T-helper 17 cell (primary cell): Measurements from ENCODE around the gene PCYT1B. TPM values are rescaled to one million over a fixed set of nuclear protein-coding genes. Genes with fewer than 3 reads are reported as not detected.
"Not testable (repeated sequence)": the region's sequence is repeated elsewhere in the genome, so short reads cannot be mapped to it uniquely, and the experiment has no call there.

ENCODE experiments used
- ATAC-seq: fragments of 150-1000 bp; cut with Tn5 transposase; 2 replicates; pipeline ENCODE4 v1.10.0; 2021; ENCODE audit warnings: mild to moderate bottlenecking, moderate library complexity
- DNase-seq, 3 donors: peaks; one replicate each; pipeline versions ENCODE4 v3.0.0 to v3.0.0-alpha.2; 2020 to 2021
- H3K9me3 ChIP-seq: one replicate; pipeline ENCODE4 v1.7.0; 2013; ENCODE audit warnings: low read length, mild to moderate bottlenecking; ENCODE audit not compliant: control insufficient read depth, poor library complexity, severe bottlenecking
- H3K27ac Mint-ChIP-seq: one replicate; pipeline ENCODE4 v1.8.0; 2022; ENCODE audit warnings: mild to moderate bottlenecking, moderate library complexity, mixed read lengths
- H3K27me3 Mint-ChIP-seq: one replicate; pipeline ENCODE4 v1.8.0; 2022; ENCODE audit warnings: mixed read lengths
- H3K36me3 Mint-ChIP-seq: one replicate; pipeline ENCODE4 v1.8.0; 2022; ENCODE audit warnings: low read depth, mixed read lengths
- H3K4me1 Mint-ChIP-seq: one replicate; pipeline ENCODE4 v1.8.0; 2022; ENCODE audit warnings: mild to moderate bottlenecking, mixed read lengths
- H3K4me3 Mint-ChIP-seq: one replicate; pipeline ENCODE4 v1.8.0; 2022; ENCODE audit warnings: mild to moderate bottlenecking, moderate library complexity, mixed read lengths
- total RNA-seq, 4 donors: library from RNA in 2 of 4; stranded (reverse) in 2 of 4; gene quantifications; one replicate each; pipeline ENCODE4 v1.2.3 and lab custom pipeline; 2022 to 2026

PCYT1B gene
- total RNA-seq, 2 donors from 2014 or later = 0.07 to 8.5 TPM

- no peaks in the 10 kb centered on the region for H3K9me3 ChIP-seq
- DNase-seq (no peak), ATAC-seq (no peak)
- Mint-ChIP-seq H3K27ac (no peak overlapping the region), H3K36me3 (no peaks in the 10 kb centered on the region), H3K4me1 (no peaks in the 10 kb centered on the region), H3K4me3 (no peak overlapping the region), H3K27me3 (no peaks in the 10 kb centered on the region)
Measured at GRCh38 chrX:24661292-24661691, 14.1 kb upstream of the PCYT1B start.

DNA sequence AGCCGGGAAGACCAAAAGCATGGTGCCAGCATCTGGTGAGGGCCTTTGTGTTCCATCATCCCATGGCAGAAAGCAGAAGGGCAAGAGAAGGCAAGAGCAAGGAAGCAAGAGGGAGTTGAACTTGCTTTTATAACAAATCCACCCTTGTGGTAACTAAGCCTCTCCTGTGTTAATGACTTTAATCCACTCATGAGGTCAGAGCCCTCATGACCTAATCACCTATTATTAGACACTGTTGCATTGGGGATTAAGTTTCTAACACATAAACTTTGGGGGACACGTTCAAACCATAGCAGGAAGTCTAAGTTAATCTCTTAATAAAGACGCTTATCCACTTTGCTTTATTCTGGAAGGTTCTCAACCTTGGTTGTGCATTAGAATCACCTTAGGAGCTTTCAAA lies 12.5 kb upstream of the PCYT1B start:
- Mint-ChIP-seq H3K4me1 (no peaks in the 10 kb centered on the region), H3K27me3 (no peaks in the 10 kb centered on the region), H3K36me3 (no peaks in the 10 kb centered on the region)

DNA sequence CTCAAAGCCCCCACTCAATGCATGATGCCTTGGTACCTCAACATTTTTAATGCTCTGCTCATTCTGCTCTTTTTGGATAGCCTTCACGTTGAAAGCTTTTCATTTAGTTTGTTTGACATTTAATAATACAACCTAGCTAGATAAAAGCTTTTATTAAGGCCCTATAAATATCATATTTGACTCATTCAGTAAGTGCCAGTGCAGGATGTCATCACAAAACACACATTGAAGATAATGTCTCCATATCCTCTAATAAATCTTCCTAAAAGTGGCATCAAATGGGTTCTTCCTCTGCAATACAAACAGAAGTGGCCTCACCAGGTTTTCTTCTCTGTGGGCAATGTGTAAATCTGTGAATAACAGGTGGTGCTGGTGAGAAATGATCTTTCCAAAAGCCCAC lies 12.0 kb upstream of the PCYT1B start:
- no peak overlapping the region for H3K4me3 Mint-ChIP-seq
- DNase-seq (no peak), ATAC-seq (no peak)
- H3K36me3 Mint-ChIP-seq = no peaks in the 10 kb centered on the region
- no peak overlapping the region for H3K27ac Mint-ChIP-seq
- no peaks in the 10 kb centered on the region for H3K27me3 Mint-ChIP-seq
- no peaks in the 10 kb centered on the region for H3K4me1 Mint-ChIP-seq
- no peaks in the 10 kb centered on the region for H3K9me3 ChIP-seq

More for the DNA sequence above, 12.5 kb upstream of the PCYT1B start:
- H3K9me3 ChIP-seq = no peaks in the 10 kb centered on the region
- ATAC-seq = no peak
- Mint-ChIP-seq H3K27ac (no peak overlapping the region), H3K4me3 (no peak overlapping the region)
- no peak for DNase-seq

DNA sequence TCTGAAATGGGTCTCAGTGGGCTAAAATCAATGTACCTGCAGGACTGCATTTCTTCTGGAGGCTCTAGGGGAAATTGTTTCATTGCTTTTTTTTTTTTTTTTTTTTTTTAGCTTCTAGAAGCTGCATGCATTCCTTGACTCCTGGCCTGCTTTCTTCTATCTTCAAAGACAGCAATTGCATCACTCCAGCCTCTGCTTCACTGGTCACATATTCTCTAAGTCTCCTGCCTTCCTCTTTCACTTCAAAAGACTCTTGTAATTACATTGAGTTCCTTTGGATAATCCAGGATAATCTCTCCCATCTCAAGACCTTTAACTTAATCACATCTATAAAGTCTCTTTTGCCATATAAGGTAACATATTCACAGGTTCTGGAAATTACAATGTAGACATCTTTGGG lies 11.3 kb upstream of the PCYT1B start:
- no peaks in the 10 kb centered on the region for H3K27me3 Mint-ChIP-seq
- no peaks in the 10 kb centered on the region for H3K36me3 Mint-ChIP-seq
- no peak for ATAC-seq
- no peaks in the 10 kb centered on the region for H3K9me3 ChIP-seq
- no peak overlapping the region for H3K27ac Mint-ChIP-seq
- H3K4me3 Mint-ChIP-seq = no peak overlapping the region
- H3K4me1 Mint-ChIP-seq = no peaks in the 10 kb centered on the region
- DNase-seq = no peak

DNA sequence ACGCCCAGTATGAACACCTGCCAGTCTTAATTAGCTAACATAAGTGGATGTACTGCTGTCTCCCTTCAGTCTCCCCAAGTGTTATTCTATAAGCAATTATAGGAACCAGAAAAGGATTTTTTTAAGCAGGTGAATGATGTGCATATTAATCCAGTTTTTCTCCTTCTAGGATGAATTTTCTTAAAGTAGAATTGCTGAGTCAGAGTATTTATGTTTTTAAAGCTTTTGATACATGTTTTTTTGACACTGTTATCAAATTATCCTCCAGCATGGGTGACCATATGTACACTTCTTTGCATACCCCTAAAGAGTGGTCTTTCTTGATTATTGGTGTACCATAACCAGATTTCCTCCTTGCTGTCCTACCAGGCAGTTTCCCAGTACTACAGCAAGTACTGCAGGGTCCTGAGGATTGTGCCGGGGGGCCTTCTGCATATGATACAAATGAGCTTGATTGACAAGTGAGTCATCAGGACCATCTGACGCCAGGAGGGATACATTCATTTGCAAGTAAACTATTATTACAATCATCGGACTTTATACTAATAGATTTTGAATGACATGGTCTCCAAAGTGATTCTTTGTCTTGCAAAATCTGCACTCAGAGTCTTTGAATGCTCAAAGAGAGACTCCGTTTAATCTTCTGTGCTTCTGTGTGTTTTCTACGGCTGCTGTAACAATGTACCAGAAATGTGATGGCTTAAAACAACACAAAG lies 10.7 kb upstream of the PCYT1B start:
- no peaks in the 10 kb centered on the region for H3K9me3 ChIP-seq
- no peaks in the 10 kb centered on the region for H3K27me3 Mint-ChIP-seq
- H3K4me3 Mint-ChIP-seq = no peak overlapping the region
- DNase-seq (no peak), ATAC-seq (no peak)
- no peaks in the 10 kb centered on the region for H3K4me1 Mint-ChIP-seq
- no peaks in the 10 kb centered on the region for H3K36me3 Mint-ChIP-seq
- H3K27ac Mint-ChIP-seq = no peak overlapping the region

DNA sequence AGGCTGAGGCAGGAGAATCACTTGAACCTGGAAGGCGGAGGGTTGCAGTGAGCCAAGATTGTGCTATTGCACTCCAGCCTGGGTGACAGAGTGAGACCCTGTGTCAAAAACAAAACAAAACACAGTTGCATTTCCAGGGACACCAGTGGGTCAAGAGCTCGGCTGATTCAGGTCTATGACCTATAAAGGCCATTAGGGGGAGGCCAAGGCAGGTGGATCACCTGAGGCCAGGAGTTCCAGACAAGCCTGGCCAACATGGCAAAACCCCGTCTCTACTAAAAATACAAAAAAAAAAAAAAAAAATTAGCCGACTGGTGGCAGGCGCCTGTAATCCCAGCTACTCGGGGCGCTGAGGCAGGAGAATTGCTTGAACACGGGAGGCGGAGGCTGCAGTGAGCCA lies 8.5 kb upstream of the PCYT1B start:
- not testable (repeated sequence) for H3K27me3 Mint-ChIP-seq, H3K36me3 Mint-ChIP-seq, ATAC-seq

GRCh38 chrX:24651783-24652182 lies 4.6 kb upstream of the PCYT1B start:
- Mint-ChIP-seq H3K4me1 (peaks cover 12% of the 10 kb centered on the region), H3K27ac (no peak overlapping the region), H3K27me3 (peaks cover 13% of the 10 kb centered on the region), H3K36me3 (no peaks in the 10 kb centered on the region), H3K4me3 (no peak overlapping the region)
- no peak for ATAC-seq
- DNase-seq = no peak
- H3K9me3 ChIP-seq = no peaks in the 10 kb centered on the region

More for the DNA sequence above, 8.5 kb upstream of the PCYT1B start:
- not testable (repeated sequence) for DNase-seq, H3K27ac Mint-ChIP-seq, H3K9me3 ChIP-seq, H3K4me3 Mint-ChIP-seq, H3K4me1 Mint-ChIP-seq

DNA sequence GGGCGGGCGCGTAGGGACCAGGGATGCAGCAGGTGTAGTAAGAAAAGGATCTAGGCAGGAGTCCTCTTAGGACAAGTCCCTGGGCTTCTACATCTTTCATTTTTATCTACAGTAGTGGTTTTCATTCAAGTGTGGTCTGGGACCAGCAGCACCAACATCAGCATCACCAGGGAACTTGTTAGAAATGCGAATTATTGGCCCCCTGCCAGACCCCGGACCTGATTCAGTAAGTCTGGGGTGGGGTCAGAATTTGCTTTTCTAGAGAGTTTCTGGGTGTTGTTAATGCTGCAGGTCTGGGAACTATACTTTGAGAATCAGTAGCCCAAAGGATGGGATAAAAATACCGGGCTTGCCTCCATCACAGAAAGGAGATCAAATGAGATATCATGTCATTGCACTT lies 1.3 kb upstream of the PCYT1B start:
- no peaks in the 10 kb centered on the region for H3K36me3 Mint-ChIP-seq
- ATAC-seq (no peak), DNase-seq (no peak)
- H3K27me3 Mint-ChIP-seq = peaks cover 13% of the 10 kb centered on the region
- H3K27ac Mint-ChIP-seq = peak overlapping the region; percentile 2
- peaks cover 13% of the 10 kb centered on the region for H3K4me1 Mint-ChIP-seq
- no peak overlapping the region for H3K4me3 Mint-ChIP-seq
- no peaks in the 10 kb centered on the region for H3K9me3 ChIP-seq

- peaks cover 13% of the 10 kb centered on the region for H3K4me1 Mint-ChIP-seq
Measured at GRCh38 chrX:24646745-24647182, 383 bp downstream of the PCYT1B start.

GRCh38 chrX:24646006-24646405 lies 1.1 kb downstream of the PCYT1B start:
- no peaks in the 10 kb centered on the region for H3K9me3 ChIP-seq
- Mint-ChIP-seq H3K27ac (no peak overlapping the region), H3K36me3 (no peaks in the 10 kb centered on the region), H3K4me3 (no peak overlapping the region), H3K27me3 (peaks cover 15% of the 10 kb centered on the region), H3K4me1 (peaks cover 13% of the 10 kb centered on the region)
- DNase-seq (no peak), ATAC-seq (no peak)

More at GRCh38 chrX:24646745-24647182, 383 bp downstream of the PCYT1B start:
- Mint-ChIP-seq H3K4me3 (peak overlapping the region; percentile 87), H3K27me3 (peaks cover 13% of the 10 kb centered on the region), H3K36me3 (no peaks in the 10 kb centered on the region), H3K27ac (peak overlapping the region; percentile 39)
- H3K9me3 ChIP-seq = no peaks in the 10 kb centered on the region
- DNase-seq (no peak), ATAC-seq (peak; percentile 45)

GRCh38 chrX:24643116-24643515 lies 4.0 kb downstream of the PCYT1B start:
- no peak for DNase-seq
- no peak overlapping the region for H3K27ac Mint-ChIP-seq
- ATAC-seq = no peak
- H3K36me3 Mint-ChIP-seq = no peaks in the 10 kb centered on the region
- H3K4me1 Mint-ChIP-seq = peaks cover 10% of the 10 kb centered on the region
- peaks cover 9% of the 10 kb centered on the region for H3K27me3 Mint-ChIP-seq
- H3K4me3 Mint-ChIP-seq = no peak overlapping the region
- no peaks in the 10 kb centered on the region for H3K9me3 ChIP-seq

- no peak for ATAC-seq
Measured at GRCh38 chrX:24629701-24630100, 17.4 kb downstream of the PCYT1B start.

DNA sequence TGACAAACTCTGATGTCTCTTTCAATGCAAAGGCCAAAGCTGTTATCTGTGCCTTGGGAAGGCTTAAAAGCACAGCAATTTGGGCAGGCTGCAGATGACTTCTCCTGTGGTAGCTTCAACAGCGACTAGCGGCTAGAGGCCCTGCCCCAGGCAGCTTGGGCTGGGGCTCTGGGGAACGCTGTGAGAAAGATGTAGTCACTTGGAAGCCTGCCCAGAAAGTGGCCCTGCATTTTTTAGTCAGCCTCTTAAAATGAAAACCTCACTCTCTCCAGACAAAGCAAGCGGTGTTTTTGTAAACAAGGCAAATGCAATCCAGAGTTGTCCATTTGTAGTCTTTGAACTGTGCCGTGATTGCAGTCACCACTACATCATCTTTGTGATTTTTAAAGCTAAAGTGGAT lies 27.5 kb downstream of the PCYT1B start:
- no peaks in the 10 kb centered on the region for H3K9me3 ChIP-seq
- H3K27me3 Mint-ChIP-seq = peaks cover 6% of the 10 kb centered on the region
- DNase-seq = no peak
- H3K4me1 Mint-ChIP-seq = no peaks in the 10 kb centered on the region
- H3K36me3 Mint-ChIP-seq = no peaks in the 10 kb centered on the region
- H3K4me3 Mint-ChIP-seq = no peak overlapping the region
- no peak overlapping the region for H3K27ac Mint-ChIP-seq
- no peak for ATAC-seq

More at GRCh38 chrX:24629701-24630100, 17.4 kb downstream of the PCYT1B start:
- DNase-seq = no peak
- Mint-ChIP-seq H3K27ac (no peak overlapping the region), H3K4me1 (no peaks in the 10 kb centered on the region), H3K27me3 (peaks cover 10% of the 10 kb centered on the region), H3K36me3 (no peaks in the 10 kb centered on the region), H3K4me3 (no peak overlapping the region)
- no peaks in the 10 kb centered on the region for H3K9me3 ChIP-seq

DNA sequence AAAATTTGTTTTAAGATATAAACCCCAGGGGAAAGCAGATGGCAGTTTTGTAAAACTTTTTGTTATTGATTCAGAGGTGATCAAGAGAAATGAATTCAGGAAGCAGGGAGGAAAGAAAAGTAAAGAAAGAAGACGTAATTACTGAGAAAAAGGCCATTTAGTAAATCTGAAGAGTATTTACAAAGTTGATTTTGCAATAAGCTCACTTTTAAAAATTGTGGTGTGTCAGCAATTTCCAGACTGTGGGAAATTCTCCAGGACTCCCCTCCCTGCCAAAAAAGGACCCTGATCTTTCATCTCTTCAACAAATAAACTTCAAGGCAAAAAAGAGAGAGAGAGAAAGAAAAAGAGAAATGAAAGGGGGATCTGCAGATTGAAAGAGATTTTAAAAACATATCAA lies 36.6 kb downstream of the PCYT1B start:
- ATAC-seq (no peak), DNase-seq (no peak)
- Mint-ChIP-seq H3K4me3 (no peak overlapping the region), H3K4me1 (no peaks in the 10 kb centered on the region), H3K27me3 (no peaks in the 10 kb centered on the region), H3K36me3 (no peaks in the 10 kb centered on the region), H3K27ac (no peak overlapping the region)
- no peaks in the 10 kb centered on the region for H3K9me3 ChIP-seq
